T-helper 22 cell (primary cell): ENCODE measurements around the gene ARFGEF3.
"Not testable (repeated sequence)": the region's sequence is repeated elsewhere in the genome, so short reads cannot be mapped to it uniquely, and the experiment has no call there.

Experiments used
- DNase-seq: peaks from one replicate; pipeline ENCODE4 v3.0.0-alpha.2; 2020; ENCODE audit warnings: low read depth

ARFGEF3 gene

GRCh38 chr6:138275976-138276375 lies 114.2 kb downstream of the ARFGEF3 start:
- no peak for DNase-seq

- no peak for DNase-seq
Measured at GRCh38 chr6:138277835-138278234, 116.1 kb downstream of the ARFGEF3 start.

- DNase-seq = no peak
Measured at GRCh38 chr6:138278326-138278725, 116.6 kb downstream of the ARFGEF3 start.

GRCh38 chr6:138285800-138286199 lies 124.1 kb downstream of the ARFGEF3 start:
- no peak for DNase-seq

GRCh38 chr6:138286698-138287097 lies 125.0 kb downstream of the ARFGEF3 start:
- DNase-seq = no peak

GRCh38 chr6:138287144-138287955 lies 125.6 kb downstream of the ARFGEF3 start:
- DNase-seq = no peak

- not testable (repeated sequence) for DNase-seq
Measured at GRCh38 chr6:138288428-138289085, 126.8 kb downstream of the ARFGEF3 start.

GRCh38 chr6:138289739-138290138 lies 128.0 kb downstream of the ARFGEF3 start:
- DNase-seq = no peak

- no peak for DNase-seq
Measured at GRCh38 chr6:138290423-138290962, 128.8 kb downstream of the ARFGEF3 start.

GRCh38 chr6:138291036-138291848 lies 129.5 kb downstream of the ARFGEF3 start:
- DNase-seq = no peak

- no peak for DNase-seq
Measured at GRCh38 chr6:138291849-138292181, 130.1 kb downstream of the ARFGEF3 start.

- no peak for DNase-seq
Measured at GRCh38 chr6:138292482-138292881, 130.7 kb downstream of the ARFGEF3 start.

GRCh38 chr6:138293428-138294395 lies 132.0 kb downstream of the ARFGEF3 start:
- no peak for DNase-seq

GRCh38 chr6:138296381-138296780 lies 134.6 kb downstream of the ARFGEF3 start:
- DNase-seq = no peak

- DNase-seq = no peak
Measured at GRCh38 chr6:138296786-138297185, 135.0 kb downstream of the ARFGEF3 start.

GRCh38 chr6:138297761-138298298 lies 136.1 kb downstream of the ARFGEF3 start:
- DNase-seq = no peak

- no peak for DNase-seq
Measured at GRCh38 chr6:138300469-138300868, 138.7 kb downstream of the ARFGEF3 start.

- DNase-seq = no peak
Measured at GRCh38 chr6:138302554-138302953, 140.8 kb downstream of the ARFGEF3 start.

GRCh38 chr6:138307352-138307751 lies 145.6 kb downstream of the ARFGEF3 start:
- DNase-seq = no peak

- no peak for DNase-seq
Measured at GRCh38 chr6:138307816-138308730, 146.3 kb downstream of the ARFGEF3 start.
